H9 (cell line): ENCODE results near the gene COL8A2. TPM values are rescaled to one million over a fixed set of nuclear protein-coding genes. Genes with fewer than 3 reads are reported as not detected.
A peak's percentile ranks its signal among the peaks of the same experiment; 100 is the strongest.

Experiments
- DNase-seq: peaks from one replicate; pipeline ENCODE4 v3.0.0-alpha.2; 2017
- H2AFZ ChIP-seq: one replicate; pipeline ENCODE4 v1.6.1; 2013; ENCODE audit warnings: mild to moderate bottlenecking, low read length, control low read depth, moderate library complexity
- H2AK5ac ChIP-seq: 2 replicates; pipeline ENCODE4 v1.6.1; 2013; ENCODE audit warnings: low read length, control low read depth, mixed read lengths; ENCODE audit not compliant: insufficient read length
- H2BK120ac ChIP-seq: one replicate; pipeline ENCODE4 v1.6.1; 2013; ENCODE audit warnings: low read depth, mild to moderate bottlenecking, low read length, control low read depth, inconsistent platforms; ENCODE audit not compliant: poor library complexity, severe bottlenecking
- H2BK12ac ChIP-seq: 2 replicates; pipeline ENCODE4 v1.6.1; 2013; ENCODE audit warnings: low read length, control low read depth, mixed read lengths, low read depth; ENCODE audit not compliant: insufficient read length
- H2BK15ac ChIP-seq: 2 replicates; pipeline ENCODE4 v1.6.1; 2013; ENCODE audit warnings: low read depth, low read length, control low read depth
- H2BK20ac ChIP-seq: one replicate; pipeline ENCODE4 v1.6.1; 2013; ENCODE audit warnings: low read depth, mild to moderate bottlenecking, low read length, control low read depth, inconsistent platforms; ENCODE audit not compliant: poor library complexity, severe bottlenecking
- H2BK5ac ChIP-seq: 2 replicates; pipeline ENCODE4 v1.6.1; 2013; ENCODE audit warnings: low read length, control low read depth, mixed read lengths; ENCODE audit not compliant: insufficient read length
- H3K14ac ChIP-seq: 2 replicates; pipeline ENCODE4 v1.6.1; 2013; ENCODE audit warnings: low read length, control low read depth; ENCODE audit not compliant: insufficient read depth
- H3K18ac ChIP-seq: 2 replicates; pipeline ENCODE4 v1.6.1; 2013; ENCODE audit warnings: low read depth, mild to moderate bottlenecking, mixed read lengths, low read length, control low read depth; ENCODE audit not compliant: insufficient read length
- H3K23ac ChIP-seq: 2 replicates; pipeline ENCODE4 v1.6.1; 2013; ENCODE audit warnings: low read length, control low read depth, mixed read lengths, low read depth; ENCODE audit not compliant: insufficient read length
- H3K23me2 ChIP-seq: 2 replicates; pipeline ENCODE4 v1.6.1; 2013; ENCODE audit warnings: low read depth, mild to moderate bottlenecking, mixed read lengths, low read length, control low read depth; ENCODE audit not compliant: insufficient read length, poor library complexity, severe bottlenecking
- H3K27ac ChIP-seq: 2 replicates; pipeline ENCODE4 v1.5.1; 2013; ENCODE audit warnings: low read length, control low read depth, mixed read lengths, low read depth; ENCODE audit not compliant: insufficient read length
- H3K27me3 ChIP-seq: 2 replicates; pipeline ENCODE4 v1.6.1; 2013; ENCODE audit warnings: low read length, control low read depth, inconsistent platforms; ENCODE audit not compliant: insufficient read depth
- H3K4ac ChIP-seq: 2 replicates; pipeline ENCODE4 v1.6.1; 2013; ENCODE audit warnings: low read depth, mild to moderate bottlenecking, control low read depth, inconsistent platforms, low read length, moderate library complexity
- H3K4me1 ChIP-seq: 2 replicates; pipeline ENCODE4 v1.6.1; 2013; ENCODE audit warnings: low read length, control low read depth, inconsistent platforms; ENCODE audit not compliant: insufficient read depth
- H3K4me2 ChIP-seq: 2 replicates; pipeline ENCODE4 v1.6.1; 2013; ENCODE audit warnings: low read length, control low read depth, mixed read lengths; ENCODE audit not compliant: insufficient read length, insufficient read depth
- H3K56ac ChIP-seq: 2 replicates; pipeline ENCODE4 v1.6.1; 2013; ENCODE audit warnings: low read depth, mild to moderate bottlenecking, mixed read lengths, low read length, control low read depth; ENCODE audit not compliant: insufficient read length
- H3K79me1 ChIP-seq: 2 replicates; pipeline ENCODE4 v1.6.1; 2013; ENCODE audit warnings: low read depth, mild to moderate bottlenecking, moderate library complexity, low read length, control low read depth, inconsistent platforms; ENCODE audit not compliant: insufficient read depth, poor library complexity, severe bottlenecking
- H3K79me2 ChIP-seq: 2 replicates; pipeline ENCODE4 v1.6.1; 2013; ENCODE audit warnings: low read length, control low read depth, inconsistent platforms; ENCODE audit not compliant: insufficient read depth
- H3K9ac ChIP-seq: 2 replicates; pipeline ENCODE4 v1.6.1; 2013; ENCODE audit warnings: low read length, control low read depth, mixed read lengths; ENCODE audit not compliant: insufficient read length; ENCODE audit errors: extremely low read depth
- H3K9me3 ChIP-seq: one replicate; pipeline ENCODE4 v1.6.1; 2013; ENCODE audit warnings: low read depth, low read length, inconsistent platforms; ENCODE audit not compliant: control insufficient read depth
- H3T11ph ChIP-seq: one replicate; pipeline ENCODE4 v1.6.1; 2013; ENCODE audit warnings: mild to moderate bottlenecking, low read length, control low read depth, inconsistent platforms
- H4K20me1 ChIP-seq: one replicate; pipeline ENCODE4 v1.6.1; 2013; ENCODE audit not compliant: control insufficient read depth, insufficient read length, insufficient read depth
- H4K5ac ChIP-seq: 2 replicates; pipeline ENCODE4 v1.6.1; 2013; ENCODE audit warnings: low read depth, mild to moderate bottlenecking, mixed read lengths, low read length, control low read depth; ENCODE audit not compliant: insufficient read length
- H4K8ac ChIP-seq: replicated peaks from 2 replicates; pipeline ENCODE4 v1.6.1; 2013; ENCODE audit warnings: low read length, control low read depth, mixed read lengths, low read depth; ENCODE audit not compliant: insufficient read length
- H4K91ac ChIP-seq: 2 replicates; pipeline ENCODE4 v1.6.1; 2013; ENCODE audit warnings: low read depth, mild to moderate bottlenecking, moderate library complexity, mixed read lengths, low read length, control low read depth; ENCODE audit not compliant: insufficient read length
- H3K27ac Mint-ChIP-seq, 3 experiments: 2 replicates in 2 of 3; 3 replicates in 1 of 3; pipeline ENCODE4 v1.8.0; 2020 to 2021; ENCODE audit warnings: mixed read lengths in 3 of 3, mild to moderate bottlenecking in 1 of 3, moderate library complexity in 1 of 3
- H3K27me3 Mint-ChIP-seq: 2 replicates; pipeline ENCODE4 v1.8.0; 2021; ENCODE audit warnings: low read depth, mild to moderate bottlenecking, moderate library complexity, mixed read lengths
- H3K36me3 Mint-ChIP-seq, 3 experiments: 2 replicates in 2 of 3; 3 replicates in 1 of 3; pipeline ENCODE4 v1.8.0; 2020 to 2021; ENCODE audit warnings: low read depth in 3 of 3, mixed read lengths in 3 of 3; ENCODE audit not compliant: insufficient read depth in 1 of 3
- H3K4me1 Mint-ChIP-seq, 2 experiments: 2 replicates each; pipeline ENCODE4 v1.8.0; 2020; ENCODE audit warnings: mixed read lengths in 2 of 2
- H3K4me3 Mint-ChIP-seq, 2 experiments: 2 replicates in 1 of 2; 3 replicates in 1 of 2; pipeline ENCODE4 v1.8.0; 2020 to 2021; ENCODE audit warnings: mild to moderate bottlenecking in 2 of 2, mixed read lengths in 2 of 2, moderate library complexity in 1 of 2
- H3K9me3 Mint-ChIP-seq, 2 experiments: 2 replicates in 1 of 2; 3 replicates in 1 of 2; pipeline ENCODE4 v1.8.0; 2020; ENCODE audit warnings: mild to moderate bottlenecking in 2 of 2, mixed read lengths in 2 of 2, moderate library complexity in 1 of 2
- WGBS: extraction: QIAGEN DNeasy Blood & Tissue Kit; methylation state at CpG from one replicate; pipeline ENCODE4 v1.1.7; 2013; ENCODE audit warnings: missing lambda C conversion rate, low lambda C conversion rate, mixed read lengths; ENCODE audit not compliant: insufficient read length; ENCODE audit errors: extremely low coverage; 5-methylcytosine and 5-hydroxymethylcytosine counted together
- total RNA-seq: library from RNA; stranded (reverse); gene quantifications from 2 replicates; pipeline ENCODE4 v1.2.1, GENCODE V29; 2021
- TF ChIP-seq, protein P1 (sequence below): fragments of 200-600 bp; sonication (generic); conservative IDR thresholded peaks from 3 replicates; pipeline ENCODE4 v1.8.0; 2021; ENCODE audit warnings: antibody characterized with exemption, mild to moderate bottlenecking

Gene COL8A2
- total RNA-seq, 1 experiment from 2014 or later = 1.5 TPM

DNA sequence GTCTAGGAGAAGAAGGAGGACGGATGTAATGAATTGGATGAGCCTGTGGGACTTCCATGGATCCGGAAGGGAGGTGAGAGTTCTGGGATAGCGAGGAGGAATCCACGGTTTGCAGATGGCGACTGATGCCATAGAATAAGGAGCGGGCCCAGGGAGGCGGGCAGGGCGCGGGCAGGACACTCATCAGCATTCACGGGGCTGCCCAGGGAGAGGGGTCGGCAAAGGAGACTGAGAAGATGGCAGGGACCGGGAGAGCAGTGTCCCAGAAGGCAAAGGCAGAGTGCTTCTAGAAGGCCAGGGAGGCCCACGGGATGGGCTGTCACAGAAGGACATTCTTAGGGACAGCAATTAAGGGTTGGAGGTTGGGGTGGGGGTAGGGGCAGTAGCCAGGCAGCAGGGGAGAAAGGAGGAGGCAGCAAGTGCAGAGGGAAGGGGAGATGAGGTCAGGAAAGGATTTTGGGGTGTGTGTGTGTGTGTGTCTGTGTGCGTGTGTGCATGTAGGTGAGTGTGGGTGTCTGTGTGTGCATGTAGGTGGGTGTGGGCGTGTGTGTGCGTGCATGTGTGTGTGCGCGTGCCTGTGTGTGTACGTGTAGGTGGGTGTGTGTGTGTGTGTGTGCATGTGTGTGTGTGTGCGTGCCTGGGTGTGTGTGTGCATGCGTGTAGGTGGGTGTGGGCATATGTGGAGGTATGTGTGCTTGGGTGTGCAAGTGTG lies 1.1 kb upstream of the COL8A2 start:
- Histone ChIP-seq H3K23me2 (peaks cover 2% of the 10 kb centered on the region), H3T11ph (no peak overlapping the region), H4K91ac (no peak overlapping the region), H3K14ac (no peak overlapping the region), H2BK12ac (no peak overlapping the region), H3K9ac (no peak overlapping the region), H2BK15ac (no peak overlapping the region), H4K8ac (no peak overlapping the region), H3K9me3 (no peaks in the 10 kb centered on the region), H4K5ac (no peak overlapping the region), H3K79me1 (no peaks in the 10 kb centered on the region), H3K56ac (no peak overlapping the region), H3K27me3 (peaks cover 17% of the 10 kb centered on the region; the same call in 1 of the 2 replicates), H3K4me1 (peaks cover 2% of the 10 kb centered on the region; the same call in 1 of the 2 replicates), H2BK120ac (no peak overlapping the region), H2BK5ac (no peak overlapping the region), H3K23ac (no peak overlapping the region), H3K4ac (no peak overlapping the region), H2AFZ (no peak overlapping the region), H2BK20ac (no peak overlapping the region), H3K79me2 (no peaks in the 10 kb centered on the region), H3K27ac (no peak overlapping the region), H4K20me1 (no peaks in the 10 kb centered on the region), H2AK5ac (no peak overlapping the region), H3K4me2 (no peak overlapping the region), H3K18ac (no peak overlapping the region)
- TF ChIP-seq, protein P1, sequence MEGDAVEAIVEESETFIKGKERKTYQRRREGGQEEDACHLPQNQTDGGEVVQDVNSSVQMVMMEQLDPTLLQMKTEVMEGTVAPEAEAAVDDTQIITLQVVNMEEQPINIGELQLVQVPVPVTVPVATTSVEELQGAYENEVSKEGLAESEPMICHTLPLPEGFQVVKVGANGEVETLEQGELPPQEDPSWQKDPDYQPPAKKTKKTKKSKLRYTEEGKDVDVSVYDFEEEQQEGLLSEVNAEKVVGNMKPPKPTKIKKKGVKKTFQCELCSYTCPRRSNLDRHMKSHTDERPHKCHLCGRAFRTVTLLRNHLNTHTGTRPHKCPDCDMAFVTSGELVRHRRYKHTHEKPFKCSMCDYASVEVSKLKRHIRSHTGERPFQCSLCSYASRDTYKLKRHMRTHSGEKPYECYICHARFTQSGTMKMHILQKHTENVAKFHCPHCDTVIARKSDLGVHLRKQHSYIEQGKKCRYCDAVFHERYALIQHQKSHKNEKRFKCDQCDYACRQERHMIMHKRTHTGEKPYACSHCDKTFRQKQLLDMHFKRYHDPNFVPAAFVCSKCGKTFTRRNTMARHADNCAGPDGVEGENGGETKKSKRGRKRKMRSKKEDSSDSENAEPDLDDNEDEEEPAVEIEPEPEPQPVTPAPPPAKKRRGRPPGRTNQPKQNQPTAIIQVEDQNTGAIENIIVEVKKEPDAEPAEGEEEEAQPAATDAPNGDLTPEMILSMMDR = no peak
- Mint-ChIP-seq H3K27ac (no peak overlapping the region), H3K4me1 (peaks cover 12 to 15% of the 10 kb centered on the region in 2 experiments), H3K4me3 (peak overlapping the region; percentile 52 to 77), H3K27me3 (peaks cover 46% of the 10 kb centered on the region), H3K9me3 (no peaks in the 10 kb centered on the region; a peak in 1 of 5 replicates), H3K36me3 (no peaks in the 10 kb centered on the region)
- no CpG with 5 or more reads among the region's 21 CpGs for WGBS
- no peak for DNase-seq
